Activated T-helper 17 cell treated with anti-CD3 and anti-CD28 coated beads, Interleukin-2, amount 50 U/mL, for 72 hours (primary cell): ENCODE measurements around the gene SHB. TPM values are rescaled to one million over a fixed set of nuclear protein-coding genes. Genes with fewer than 3 reads are reported as not detected.
A peak's percentile ranks its signal among the peaks of the same experiment; 100 is the strongest.

Source experiments
- ATAC-seq: fragments of 150-1000 bp; cut with Tn5 transposase; replicated peaks from 2 replicates; pipeline ENCODE4 v1.10.0; 2021; ENCODE audit warnings: mild to moderate bottlenecking, moderate library complexity
- H3K27ac Mint-ChIP-seq: one replicate; pipeline ENCODE4 v1.8.0; 2022; ENCODE audit warnings: mixed read lengths
- H3K27me3 Mint-ChIP-seq: one replicate; pipeline ENCODE4 v1.8.0; 2022; ENCODE audit warnings: mixed read lengths
- H3K36me3 Mint-ChIP-seq: one replicate; pipeline ENCODE4 v1.8.0; 2022; ENCODE audit warnings: low read depth, mild to moderate bottlenecking, mixed read lengths
- H3K4me1 Mint-ChIP-seq: one replicate; pipeline ENCODE4 v1.8.0; 2022; ENCODE audit warnings: mixed read lengths
- H3K4me3 Mint-ChIP-seq: one replicate; pipeline ENCODE4 v1.8.0; 2022; ENCODE audit warnings: mild to moderate bottlenecking, mixed read lengths
- H3K9me3 Mint-ChIP-seq: one replicate; pipeline ENCODE4 v1.8.0; 2022; ENCODE audit warnings: mixed read lengths
- total RNA-seq, 2 donors: library from RNA; stranded (reverse); gene quantifications; one replicate each; pipeline ENCODE4 v1.2.3, GENCODE V29; 2022

Gene SHB
- total RNA-seq, 2 donors from 2014 or later: 0.95 to 1.7 TPM

- Mint-ChIP-seq H3K4me1 (peaks cover 5% of the 10 kb centered on the region), H3K9me3 (no peaks in the 10 kb centered on the region), H3K4me3 (no peak overlapping the region), H3K27ac (no peak overlapping the region), H3K27me3 (peaks cover 21% of the 10 kb centered on the region), H3K36me3 (no peaks in the 10 kb centered on the region)
- ATAC-seq: no peak
Measured at GRCh38 chr9:38075272-38075671, 6.2 kb upstream of the SHB start.

- Mint-ChIP-seq H3K27me3 (peaks cover 16% of the 10 kb centered on the region), H3K36me3 (no peaks in the 10 kb centered on the region), H3K4me1 (peaks cover 5% of the 10 kb centered on the region), H3K4me3 (no peak overlapping the region), H3K27ac (no peak overlapping the region), H3K9me3 (no peaks in the 10 kb centered on the region)
- no peak for ATAC-seq
Measured at GRCh38 chr9:38074441-38074961, 5.5 kb upstream of the SHB start.

- H3K36me3 Mint-ChIP-seq: no peaks in the 10 kb centered on the region
- peaks cover 5% of the 10 kb centered on the region for H3K4me1 Mint-ChIP-seq
- no peak for ATAC-seq
- no peaks in the 10 kb centered on the region for H3K9me3 Mint-ChIP-seq
- H3K27ac Mint-ChIP-seq: no peak overlapping the region
- no peak overlapping the region for H3K4me3 Mint-ChIP-seq
- peaks cover 9% of the 10 kb centered on the region for H3K27me3 Mint-ChIP-seq
Measured at GRCh38 chr9:38073882-38074281, 4.9 kb upstream of the SHB start.

GRCh38 chr9:38071470-38072134, 2.6 kb upstream of the SHB start:
- H3K9me3 Mint-ChIP-seq: no peaks in the 10 kb centered on the region
- no peak for ATAC-seq

GRCh38 chr9:38067859-38068681, 957 bp downstream of the SHB start:
- H3K4me3 Mint-ChIP-seq: peak overlapping the region; percentile 88
- no peak overlapping the region for H3K27ac Mint-ChIP-seq
- no peaks in the 10 kb centered on the region for H3K9me3 Mint-ChIP-seq
- H3K27me3 Mint-ChIP-seq: peaks cover 3% of the 10 kb centered on the region
- peaks cover 5% of the 10 kb centered on the region for H3K4me1 Mint-ChIP-seq
- no peaks in the 10 kb centered on the region for H3K36me3 Mint-ChIP-seq
- ATAC-seq: no peak

More at GRCh38 chr9:38071470-38072134, 2.6 kb upstream of the SHB start:
- H3K36me3 Mint-ChIP-seq: no peaks in the 10 kb centered on the region
- H3K4me1 Mint-ChIP-seq: no peaks in the 10 kb centered on the region
- H3K27me3 Mint-ChIP-seq: peaks cover 5% of the 10 kb centered on the region
- H3K4me3 Mint-ChIP-seq: no peak overlapping the region
- no peak overlapping the region for H3K27ac Mint-ChIP-seq

- Mint-ChIP-seq H3K4me1 (peaks cover 5% of the 10 kb centered on the region), H3K27ac (peak overlapping the region; percentile 33), H3K27me3 (peaks cover 3% of the 10 kb centered on the region), H3K4me3 (peak overlapping the region; percentile 88), H3K9me3 (no peaks in the 10 kb centered on the region), H3K36me3 (no peaks in the 10 kb centered on the region)
- peak; percentile 11 for ATAC-seq
Measured at GRCh38 chr9:38066914-38067858, 1.8 kb downstream of the SHB start.

GRCh38 chr9:38066197-38066913, 2.7 kb downstream of the SHB start:
- H3K4me3 Mint-ChIP-seq: peak overlapping the region; percentile 88
- H3K9me3 Mint-ChIP-seq: no peaks in the 10 kb centered on the region
- H3K27ac Mint-ChIP-seq: no peak overlapping the region
- no peak for ATAC-seq
- peaks cover 5% of the 10 kb centered on the region for H3K4me1 Mint-ChIP-seq
- H3K27me3 Mint-ChIP-seq: peaks cover 3% of the 10 kb centered on the region
- H3K36me3 Mint-ChIP-seq: no peaks in the 10 kb centered on the region

GRCh38 chr9:38065369-38066075, 3.5 kb downstream of the SHB start:
- Mint-ChIP-seq H3K4me3 (no peak overlapping the region), H3K9me3 (no peaks in the 10 kb centered on the region), H3K27ac (no peak overlapping the region), H3K4me1 (peaks cover 5% of the 10 kb centered on the region), H3K36me3 (no peaks in the 10 kb centered on the region), H3K27me3 (peaks cover 3% of the 10 kb centered on the region)
- no peak for ATAC-seq

GRCh38 chr9:38064842-38065368, 4.1 kb downstream of the SHB start:
- Mint-ChIP-seq H3K4me1 (peaks cover 5% of the 10 kb centered on the region), H3K27me3 (peaks cover 3% of the 10 kb centered on the region), H3K36me3 (no peaks in the 10 kb centered on the region), H3K27ac (no peak overlapping the region), H3K9me3 (no peaks in the 10 kb centered on the region), H3K4me3 (no peak overlapping the region)
- no peak for ATAC-seq

- Mint-ChIP-seq H3K4me3 (no peak overlapping the region), H3K36me3 (no peaks in the 10 kb centered on the region), H3K9me3 (no peaks in the 10 kb centered on the region), H3K27me3 (peaks cover 3% of the 10 kb centered on the region), H3K27ac (no peak overlapping the region), H3K4me1 (peaks cover 5% of the 10 kb centered on the region)
- ATAC-seq: no peak
Measured at GRCh38 chr9:38063363-38063707, 5.7 kb downstream of the SHB start.

GRCh38 chr9:38062498-38063362, 6.3 kb downstream of the SHB start:
- H3K27ac Mint-ChIP-seq: no peak overlapping the region
- H3K27me3 Mint-ChIP-seq: peaks cover 3% of the 10 kb centered on the region
- H3K9me3 Mint-ChIP-seq: no peaks in the 10 kb centered on the region

GRCh38 chr9:38062106-38062497, 6.9 kb downstream of the SHB start:
- no peaks in the 10 kb centered on the region for H3K27me3 Mint-ChIP-seq
- peaks cover 5% of the 10 kb centered on the region for H3K4me1 Mint-ChIP-seq
- H3K27ac Mint-ChIP-seq: no peak overlapping the region
- H3K36me3 Mint-ChIP-seq: no peaks in the 10 kb centered on the region
- no peak for ATAC-seq
- no peaks in the 10 kb centered on the region for H3K9me3 Mint-ChIP-seq
- no peak overlapping the region for H3K4me3 Mint-ChIP-seq

More at GRCh38 chr9:38062498-38063362, 6.3 kb downstream of the SHB start:
- peaks cover 5% of the 10 kb centered on the region for H3K4me1 Mint-ChIP-seq
- H3K4me3 Mint-ChIP-seq: no peak overlapping the region
- H3K36me3 Mint-ChIP-seq: no peaks in the 10 kb centered on the region
- no peak for ATAC-seq
